Measurements from ENCODE around the gene ZNF281.
A peak's percentile ranks its signal among the peaks of the same experiment; 100 is the strongest.

ZNF281 gene

GRCh38 chr1:200369131-200369530 lies 40.7 kb downstream of the ZNF281 start:
- no peak overlapping the region for H3K4me3 ChIP-seq (ENCODE audit: control insufficient read depth, low read depth, low read length)

GRCh38 chr1:200368556-200368955 lies 41.3 kb downstream of the ZNF281 start:
- no peak for TF ChIP-seq CTCF (conservative IDR thresholded peaks at IDR 0.05; ENCODE audit: control insufficient read depth, insufficient read depth, low read depth, low read length)
- H3K4me3 ChIP-seq (ENCODE audit: control insufficient read depth, low read depth, low read length), result no peak overlapping the region
- DNase-seq (ENCODE audit: low read depth), result no peak

More at GRCh38 chr1:200369131-200369530, 40.7 kb downstream of the ZNF281 start:
- no peak for DNase-seq (ENCODE audit: low read depth)
- TF ChIP-seq CTCF (conservative IDR thresholded peaks at IDR 0.05; ENCODE audit: control insufficient read depth, insufficient read depth, low read depth, low read length), result no peak

- TF ChIP-seq CTCF (conservative IDR thresholded peaks at IDR 0.05; ENCODE audit: control insufficient read depth, insufficient read depth, low read depth, low read length), result no peak
- no peak overlapping the region for H3K4me3 ChIP-seq (ENCODE audit: control insufficient read depth, low read depth, low read length)
- DNase-seq (ENCODE audit: low read depth), result peak; percentile 88
Observed at GRCh38 chr1:200367841-200368534, 41.8 kb downstream of the ZNF281 start.

GRCh38 chr1:200366577-200367253 lies 43.1 kb downstream of the ZNF281 start:
- DNase-seq (ENCODE audit: low read depth), result no peak
- no peak overlapping the region for H3K4me3 ChIP-seq (ENCODE audit: control insufficient read depth, low read depth, low read length)
- TF ChIP-seq CTCF (conservative IDR thresholded peaks at IDR 0.05; ENCODE audit: control insufficient read depth, insufficient read depth, low read depth, low read length), result no peak

GRCh38 chr1:200365897-200366426 lies 43.9 kb downstream of the ZNF281 start:
- peak; percentile 7 for TF ChIP-seq CTCF (conservative IDR thresholded peaks at IDR 0.05; ENCODE audit: control insufficient read depth, insufficient read depth, low read depth, low read length)
- H3K4me3 ChIP-seq (ENCODE audit: control insufficient read depth, low read depth, low read length), result no peak overlapping the region
- no peak for DNase-seq (ENCODE audit: low read depth)

- peak; percentile 75 for DNase-seq (ENCODE audit: low read depth)
- no peak for TF ChIP-seq CTCF (conservative IDR thresholded peaks at IDR 0.05; ENCODE audit: control insufficient read depth, insufficient read depth, low read depth, low read length)
- H3K4me3 ChIP-seq (ENCODE audit: control insufficient read depth, low read depth, low read length), result no peak overlapping the region
Observed at GRCh38 chr1:200364831-200365230, 45.0 kb downstream of the ZNF281 start.

All from fibroblast of mammary gland (primary cell).